ENCODE data around the gene CORO6. TPM values are rescaled to one million over a fixed set of nuclear protein-coding genes. Genes with fewer than 3 reads are reported as not detected.

CORO6 gene
- polyA plus RNA-seq, 1 donor from 2014 or later: 4.3 TPM

DNA sequence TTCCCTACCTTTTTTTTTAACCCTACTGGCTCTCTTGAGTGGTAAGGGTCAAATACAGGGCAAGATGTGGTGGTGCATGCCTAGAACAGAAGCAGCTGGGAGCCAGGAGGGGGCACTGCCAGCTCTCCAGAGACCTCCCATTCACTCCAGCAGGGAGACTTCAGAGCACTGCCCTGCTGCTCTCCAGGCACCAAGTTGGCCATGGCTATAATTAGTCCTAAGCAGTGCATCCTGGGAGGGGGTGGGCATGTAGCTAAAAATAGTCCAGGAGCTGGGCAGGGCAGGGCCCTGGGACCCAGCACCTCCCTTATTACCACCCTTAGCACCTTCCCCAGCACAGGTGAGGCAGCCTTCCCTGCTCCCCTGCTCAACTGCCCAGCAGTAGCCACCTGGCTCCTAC is 3.5 kb downstream of the CORO6 start:
- H3K27ac ChIP-seq (ENCODE audit: low read length): no peak overlapping the region

DNA sequence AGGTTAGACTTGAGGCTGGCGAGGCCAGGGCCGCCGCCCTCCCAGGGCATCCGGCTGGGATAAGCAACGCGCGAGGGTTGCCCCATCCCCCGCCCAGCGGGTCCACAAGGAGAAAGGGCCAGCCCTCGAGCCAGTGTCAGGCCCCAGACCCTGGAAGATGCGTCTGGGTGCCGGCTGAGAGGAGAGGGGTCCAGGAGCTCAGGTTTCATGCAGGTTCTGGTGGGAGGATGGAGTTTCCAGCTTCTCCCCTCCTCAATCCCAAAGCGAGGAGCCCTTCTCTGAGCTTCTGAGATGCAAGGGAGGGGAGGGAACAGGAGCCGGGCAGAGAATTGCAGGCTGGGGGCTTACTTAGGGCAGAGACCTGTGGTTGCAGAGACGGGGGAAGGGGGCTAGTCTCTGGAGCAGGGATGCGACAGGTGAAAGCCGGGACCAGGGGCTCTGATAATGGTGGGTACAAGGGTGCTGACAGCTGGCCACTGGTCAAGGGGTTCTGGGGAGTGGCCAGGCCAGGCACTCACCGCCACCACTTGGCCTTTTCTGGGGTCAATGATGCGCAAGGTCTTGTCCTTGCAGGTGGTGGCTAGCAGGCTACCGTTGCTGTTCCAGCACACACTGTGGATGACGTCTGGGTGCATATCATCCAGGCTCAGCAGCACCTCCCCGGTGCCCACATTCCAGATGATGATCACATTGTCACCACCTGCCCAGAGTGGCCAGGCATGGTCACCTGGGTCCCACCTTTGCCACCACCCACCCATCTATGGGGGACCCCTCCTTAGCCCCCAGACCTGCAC is 4.2 kb downstream of the CORO6 start:
- no peak overlapping the region for H3K27ac ChIP-seq (ENCODE audit: low read length)

More for the DNA sequence above, 3.5 kb downstream of the CORO6 start:
- Histone ChIP-seq H4K20me1 (ENCODE audit: insufficient read depth) (no peaks in the 10 kb centered on the region), H3K9ac (ENCODE audit: low read length) (no peak overlapping the region), H3K4me3 (ENCODE audit: low read length) (no peak overlapping the region), H3K36me3 (ENCODE audit: insufficient read depth, low read length) (no peaks in the 10 kb centered on the region), H3K9me2 (ENCODE audit: insufficient read depth, low read length) (no peaks in the 10 kb centered on the region), H3K9me3 (ENCODE audit: low read length) (peaks cover 4% of the 10 kb centered on the region), H2AFZ (ENCODE audit: low read depth, low read length) (no peak overlapping the region), H3K27me3 (ENCODE audit: insufficient read depth, low read depth, low read length) (peaks cover 70% of the 10 kb centered on the region), H3K79me2 (replicated peaks; ENCODE audit: insufficient read depth, low read length) (no peaks in the 10 kb centered on the region), H3K4me2 (ENCODE audit: low read length) (no peak overlapping the region), H3F3A (ENCODE audit: insufficient read depth, low read length, poor library complexity, severe bottlenecking) (no peaks in the 10 kb centered on the region)
- no peak for TF ChIP-seq RAD21 (conservative IDR thresholded peaks at IDR 0.05)
- no peak for TF ChIP-seq MXI1 (conservative IDR thresholded peaks at IDR 0.05; ENCODE audit: poor library complexity, severe bottlenecking)
- no peak for TF ChIP-seq TAF1 (IDR thresholded peaks at IDR 0.05; ENCODE audit: low read depth)
- no peak for TF ChIP-seq SMC3 (conservative IDR thresholded peaks at IDR 0.05; ENCODE audit: poor library complexity)
- no peak for TF ChIP-seq POLR2AphosphoS5 (IDR thresholded peaks at IDR 0.05)
- TF ChIP-seq, protein P1, sequence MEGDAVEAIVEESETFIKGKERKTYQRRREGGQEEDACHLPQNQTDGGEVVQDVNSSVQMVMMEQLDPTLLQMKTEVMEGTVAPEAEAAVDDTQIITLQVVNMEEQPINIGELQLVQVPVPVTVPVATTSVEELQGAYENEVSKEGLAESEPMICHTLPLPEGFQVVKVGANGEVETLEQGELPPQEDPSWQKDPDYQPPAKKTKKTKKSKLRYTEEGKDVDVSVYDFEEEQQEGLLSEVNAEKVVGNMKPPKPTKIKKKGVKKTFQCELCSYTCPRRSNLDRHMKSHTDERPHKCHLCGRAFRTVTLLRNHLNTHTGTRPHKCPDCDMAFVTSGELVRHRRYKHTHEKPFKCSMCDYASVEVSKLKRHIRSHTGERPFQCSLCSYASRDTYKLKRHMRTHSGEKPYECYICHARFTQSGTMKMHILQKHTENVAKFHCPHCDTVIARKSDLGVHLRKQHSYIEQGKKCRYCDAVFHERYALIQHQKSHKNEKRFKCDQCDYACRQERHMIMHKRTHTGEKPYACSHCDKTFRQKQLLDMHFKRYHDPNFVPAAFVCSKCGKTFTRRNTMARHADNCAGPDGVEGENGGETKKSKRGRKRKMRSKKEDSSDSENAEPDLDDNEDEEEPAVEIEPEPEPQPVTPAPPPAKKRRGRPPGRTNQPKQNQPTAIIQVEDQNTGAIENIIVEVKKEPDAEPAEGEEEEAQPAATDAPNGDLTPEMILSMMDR (IDR thresholded peaks at IDR 0.05; ENCODE audit: poor library complexity, severe bottlenecking): no peak
- no peak for TF ChIP-seq EP300 (conservative IDR thresholded peaks at IDR 0.05; ENCODE audit: poor library complexity, severe bottlenecking)
- TF ChIP-seq, protein P2, sequence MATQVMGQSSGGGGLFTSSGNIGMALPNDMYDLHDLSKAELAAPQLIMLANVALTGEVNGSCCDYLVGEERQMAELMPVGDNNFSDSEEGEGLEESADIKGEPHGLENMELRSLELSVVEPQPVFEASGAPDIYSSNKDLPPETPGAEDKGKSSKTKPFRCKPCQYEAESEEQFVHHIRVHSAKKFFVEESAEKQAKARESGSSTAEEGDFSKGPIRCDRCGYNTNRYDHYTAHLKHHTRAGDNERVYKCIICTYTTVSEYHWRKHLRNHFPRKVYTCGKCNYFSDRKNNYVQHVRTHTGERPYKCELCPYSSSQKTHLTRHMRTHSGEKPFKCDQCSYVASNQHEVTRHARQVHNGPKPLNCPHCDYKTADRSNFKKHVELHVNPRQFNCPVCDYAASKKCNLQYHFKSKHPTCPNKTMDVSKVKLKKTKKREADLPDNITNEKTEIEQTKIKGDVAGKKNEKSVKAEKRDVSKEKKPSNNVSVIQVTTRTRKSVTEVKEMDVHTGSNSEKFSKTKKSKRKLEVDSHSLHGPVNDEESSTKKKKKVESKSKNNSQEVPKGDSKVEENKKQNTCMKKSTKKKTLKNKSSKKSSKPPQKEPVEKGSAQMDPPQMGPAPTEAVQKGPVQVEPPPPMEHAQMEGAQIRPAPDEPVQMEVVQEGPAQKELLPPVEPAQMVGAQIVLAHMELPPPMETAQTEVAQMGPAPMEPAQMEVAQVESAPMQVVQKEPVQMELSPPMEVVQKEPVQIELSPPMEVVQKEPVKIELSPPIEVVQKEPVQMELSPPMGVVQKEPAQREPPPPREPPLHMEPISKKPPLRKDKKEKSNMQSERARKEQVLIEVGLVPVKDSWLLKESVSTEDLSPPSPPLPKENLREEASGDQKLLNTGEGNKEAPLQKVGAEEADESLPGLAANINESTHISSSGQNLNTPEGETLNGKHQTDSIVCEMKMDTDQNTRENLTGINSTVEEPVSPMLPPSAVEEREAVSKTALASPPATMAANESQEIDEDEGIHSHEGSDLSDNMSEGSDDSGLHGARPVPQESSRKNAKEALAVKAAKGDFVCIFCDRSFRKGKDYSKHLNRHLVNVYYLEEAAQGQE (IDR thresholded peaks at IDR 0.05; ENCODE audit: borderline replicate concordance): no peak
- no peak for TF ChIP-seq EZH2 (IDR thresholded peaks at IDR 0.05; ENCODE audit: borderline replicate concordance, insufficient read depth, low read length, poor library complexity, severe bottlenecking)

More for the DNA sequence above, 4.2 kb downstream of the CORO6 start:
- peaks cover 70% of the 10 kb centered on the region for H3K27me3 ChIP-seq (ENCODE audit: insufficient read depth, low read depth, low read length)
- H3K9me2 ChIP-seq (ENCODE audit: insufficient read depth, low read length): no peaks in the 10 kb centered on the region
- no peak for TF ChIP-seq POLR2AphosphoS5 (IDR thresholded peaks at IDR 0.05)
- TF ChIP-seq SMC3 (conservative IDR thresholded peaks at IDR 0.05; ENCODE audit: poor library complexity): no peak
- no peak for TF ChIP-seq MXI1 (conservative IDR thresholded peaks at IDR 0.05; ENCODE audit: poor library complexity, severe bottlenecking)
- no peaks in the 10 kb centered on the region for H3F3A ChIP-seq (ENCODE audit: insufficient read depth, low read length, poor library complexity, severe bottlenecking)
- H3K79me2 ChIP-seq (replicated peaks; ENCODE audit: insufficient read depth, low read length): no peaks in the 10 kb centered on the region
- H3K4me3 ChIP-seq (ENCODE audit: low read length): no peak overlapping the region
- H3K36me3 ChIP-seq (ENCODE audit: insufficient read depth, low read length): no peaks in the 10 kb centered on the region
- no peaks in the 10 kb centered on the region for H4K20me1 ChIP-seq (ENCODE audit: insufficient read depth)
- no peak overlapping the region for H2AFZ ChIP-seq (ENCODE audit: low read depth, low read length)
- H3K9me3 ChIP-seq (ENCODE audit: low read length): peaks cover 4% of the 10 kb centered on the region
- no peak overlapping the region for H3K9ac ChIP-seq (ENCODE audit: low read length)
- no peak overlapping the region for H3K4me2 ChIP-seq (ENCODE audit: low read length)

Data from neural cell (in vitro differentiated cells).